Measurements from ENCODE around the gene FAM181B. TPM values are rescaled to one million over a fixed set of nuclear protein-coding genes. Genes with fewer than 3 reads are reported as not detected.

FAM181B gene
- polyA plus RNA-seq, 1 donor (not counting 4 experiments of a cell fraction or from before 2014, with no cell fraction given), result 0.01 TPM

DNA sequence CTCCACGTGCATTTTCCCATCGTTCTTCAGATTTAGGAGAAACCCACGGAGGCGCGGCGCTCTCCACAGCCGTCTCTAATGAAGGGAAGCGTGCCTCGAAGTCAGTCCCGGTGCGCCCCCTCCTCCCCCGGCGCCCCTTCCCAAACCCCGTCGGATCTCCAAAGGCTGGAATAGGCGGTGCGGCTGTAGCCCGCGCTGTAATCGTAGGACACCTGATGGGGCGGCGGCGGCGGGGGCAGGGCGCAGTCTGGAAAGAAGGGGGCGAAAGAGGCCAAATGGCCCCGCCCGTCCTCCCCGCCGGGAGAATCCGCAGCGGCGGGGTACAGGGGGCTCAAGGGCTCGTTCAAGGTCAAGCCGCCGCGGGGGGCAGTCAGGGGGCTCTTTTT lies 1.3 kb downstream of the FAM181B start:
- H4K20me1 ChIP-seq (ENCODE audit: control insufficient read depth, extremely low read depth, insufficient read depth, low read length), result no peaks in the 10 kb centered on the region
- TF ChIP-seq EZH2 (IDR thresholded peaks at IDR 0.05; ENCODE audit: low read length), result no peak
- TF ChIP-seq, protein P1, sequence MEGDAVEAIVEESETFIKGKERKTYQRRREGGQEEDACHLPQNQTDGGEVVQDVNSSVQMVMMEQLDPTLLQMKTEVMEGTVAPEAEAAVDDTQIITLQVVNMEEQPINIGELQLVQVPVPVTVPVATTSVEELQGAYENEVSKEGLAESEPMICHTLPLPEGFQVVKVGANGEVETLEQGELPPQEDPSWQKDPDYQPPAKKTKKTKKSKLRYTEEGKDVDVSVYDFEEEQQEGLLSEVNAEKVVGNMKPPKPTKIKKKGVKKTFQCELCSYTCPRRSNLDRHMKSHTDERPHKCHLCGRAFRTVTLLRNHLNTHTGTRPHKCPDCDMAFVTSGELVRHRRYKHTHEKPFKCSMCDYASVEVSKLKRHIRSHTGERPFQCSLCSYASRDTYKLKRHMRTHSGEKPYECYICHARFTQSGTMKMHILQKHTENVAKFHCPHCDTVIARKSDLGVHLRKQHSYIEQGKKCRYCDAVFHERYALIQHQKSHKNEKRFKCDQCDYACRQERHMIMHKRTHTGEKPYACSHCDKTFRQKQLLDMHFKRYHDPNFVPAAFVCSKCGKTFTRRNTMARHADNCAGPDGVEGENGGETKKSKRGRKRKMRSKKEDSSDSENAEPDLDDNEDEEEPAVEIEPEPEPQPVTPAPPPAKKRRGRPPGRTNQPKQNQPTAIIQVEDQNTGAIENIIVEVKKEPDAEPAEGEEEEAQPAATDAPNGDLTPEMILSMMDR (optimal IDR thresholded peaks at IDR 0.05 in 1 of 3, IDR thresholded peaks at IDR 0.05 in 1 of 3, conservative IDR thresholded peaks at IDR 0.05 in 1 of 3; ENCODE audit: extremely low read depth in 1 of 3, insufficient read depth in 2 of 3, low read length in 3 of 3), result no peak
- H3K79me2 ChIP-seq (ENCODE audit: control insufficient read depth, insufficient read depth, low read length), result no peaks in the 10 kb centered on the region
- no peak overlapping the region for H3K27ac ChIP-seq (ENCODE audit: control insufficient read depth, insufficient read depth, low read length)
- dilution Hi-C loops (cut with MboI; ENCODE audit: extremely low pct_ligation_motif_present, low sequenced_read_pairs), result no loop called here
- H3K9me3 ChIP-seq (ENCODE audit: control insufficient read depth, low read depth, low read length), result no peaks in the 10 kb centered on the region
- peak overlapping the region; percentile 76 for H3K4me2 ChIP-seq (ENCODE audit: control insufficient read depth, extremely low read depth, insufficient read depth, low read depth, low read length)
- H3K9ac ChIP-seq (ENCODE audit: control insufficient read depth, extremely low read depth, insufficient read depth, low read length), result no peak overlapping the region
- no peak overlapping the region for H2AFZ ChIP-seq (ENCODE audit: control insufficient read depth, low read length)
- DNase-seq (ENCODE audit: low read depth, low spot score) (no peak), FAIRE-seq (no peak)
- no peaks in the 10 kb centered on the region for H3K4me1 ChIP-seq (ENCODE audit: control insufficient read depth, extremely low read depth, insufficient read depth, low read length)
- H3K9me1 ChIP-seq (ENCODE audit: control insufficient read depth, extremely low read depth, insufficient read depth, low read length), result no peaks in the 10 kb centered on the region
- no peaks in the 10 kb centered on the region for H3K36me3 ChIP-seq (ENCODE audit: control insufficient read depth in 2 of 2, extremely low read depth in 1 of 2, insufficient read depth in 2 of 2, low read length in 2 of 2)
- peaks cover 37% of the 10 kb centered on the region for H3K27me3 ChIP-seq (ENCODE audit: control insufficient read depth, extremely low read depth, insufficient read depth, low read length)
- H3K4me3 ChIP-seq (ENCODE audit: control insufficient read depth in 2 of 3, extremely low read depth in 1 of 3, insufficient read depth in 2 of 3, low read depth in 1 of 3, low read length in 3 of 3), result no peak overlapping the region

DNA sequence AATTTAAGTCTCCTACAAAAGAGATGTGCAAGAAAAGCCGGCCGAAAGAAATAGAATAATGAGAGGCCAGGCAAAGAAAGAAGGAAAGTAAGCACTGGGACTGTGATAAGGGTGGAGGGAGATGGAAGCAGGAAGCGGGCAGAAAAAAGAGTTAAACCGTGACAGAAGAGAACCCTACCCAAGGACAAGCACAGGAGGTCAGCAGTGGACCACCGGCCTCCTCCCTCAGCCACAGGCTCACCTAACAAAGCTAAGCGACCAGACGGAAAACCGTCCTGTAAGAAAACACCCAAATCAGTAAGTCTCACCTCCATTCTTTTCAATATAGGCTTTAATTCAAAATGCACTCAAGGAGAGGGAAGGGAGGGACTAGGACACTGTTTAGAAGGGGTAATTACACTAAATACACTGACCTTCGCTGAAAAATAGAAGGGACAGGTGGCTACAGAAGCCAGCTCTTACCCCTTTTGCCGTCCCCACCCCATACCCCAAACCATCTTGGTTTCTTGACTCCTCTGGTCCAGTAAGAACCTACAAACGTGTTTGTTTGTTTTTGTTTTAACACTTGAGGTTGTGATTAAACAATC lies 1.9 kb downstream of the FAM181B start:
- Histone ChIP-seq H3K4me2 (ENCODE audit: control insufficient read depth, extremely low read depth, insufficient read depth, low read depth, low read length) (no peak overlapping the region), H3K36me3 (ENCODE audit: control insufficient read depth in 2 of 2, extremely low read depth in 1 of 2, insufficient read depth in 2 of 2, low read length in 2 of 2) (no peaks in the 10 kb centered on the region), H3K4me1 (ENCODE audit: control insufficient read depth, extremely low read depth, insufficient read depth, low read length) (no peaks in the 10 kb centered on the region), H3K9me1 (ENCODE audit: control insufficient read depth, extremely low read depth, insufficient read depth, low read length) (no peaks in the 10 kb centered on the region), H3K4me3 (ENCODE audit: control insufficient read depth in 2 of 3, extremely low read depth in 1 of 3, insufficient read depth in 2 of 3, low read depth in 1 of 3, low read length in 3 of 3) (no peak overlapping the region), H3K79me2 (ENCODE audit: control insufficient read depth, insufficient read depth, low read length) (no peaks in the 10 kb centered on the region), H3K27me3 (ENCODE audit: control insufficient read depth, extremely low read depth, insufficient read depth, low read length) (peaks cover 37% of the 10 kb centered on the region), H3K27ac (ENCODE audit: control insufficient read depth, insufficient read depth, low read length) (no peak overlapping the region), H3K9me3 (ENCODE audit: control insufficient read depth, low read depth, low read length) (no peaks in the 10 kb centered on the region), H2AFZ (ENCODE audit: control insufficient read depth, low read length) (no peak overlapping the region), H4K20me1 (ENCODE audit: control insufficient read depth, extremely low read depth, insufficient read depth, low read length) (no peaks in the 10 kb centered on the region), H3K9ac (ENCODE audit: control insufficient read depth, extremely low read depth, insufficient read depth, low read length) (no peak overlapping the region)
- FAIRE-seq (no peak), DNase-seq (ENCODE audit: low read depth, low spot score) (no peak)
- dilution Hi-C loops (cut with MboI; ENCODE audit: extremely low pct_ligation_motif_present, low sequenced_read_pairs), result no loop called here
- TF ChIP-seq, protein P1 (optimal IDR thresholded peaks at IDR 0.05 in 1 of 3, IDR thresholded peaks at IDR 0.05 in 1 of 3, conservative IDR thresholded peaks at IDR 0.05 in 1 of 3; ENCODE audit: extremely low read depth in 1 of 3, insufficient read depth in 2 of 3, low read length in 3 of 3), result no peak
- TF ChIP-seq EZH2 (IDR thresholded peaks at IDR 0.05; ENCODE audit: low read length), result peak; percentile 10
